GM23248 (cell line): ENCODE data around the gene ZNRF1. TPM values are rescaled to one million over a fixed set of nuclear protein-coding genes. Genes with fewer than 3 reads are reported as not detected.
"Not testable (repeated sequence)": the region's sequence is repeated elsewhere in the genome, so short reads cannot be mapped to it uniquely, and the experiment has no call there.

Experiments used
- DNase-seq: peaks from one replicate; pipeline ENCODE4 v3.0.0-alpha.2; 2015
- H2AFZ ChIP-seq: fragments of 200-600 bp; sonication (generic); 2 replicates; pipeline ENCODE4 v1.6.1; 2016; ENCODE audit warnings: antibody characterized with exemption
- H3F3A ChIP-seq: fragments of 200-600 bp; sonication (generic); 2 replicates; pipeline ENCODE4 v1.6.1; 2016; ENCODE audit warnings: mild to moderate bottlenecking, antibody characterized with exemption, mixed run types; ENCODE audit not compliant: insufficient read depth
- H3K27ac ChIP-seq: fragments of 200-600 bp; sonication (generic); 2 replicates; pipeline ENCODE4 v1.5.1; 2016; ENCODE audit warnings: mild to moderate bottlenecking
- H3K27me3 ChIP-seq: fragments of 200-600 bp; sonication (generic); replicated peaks from 2 replicates; pipeline ENCODE4 v1.6.1; 2016; ENCODE audit warnings: mild to moderate bottlenecking; ENCODE audit not compliant: insufficient read depth
- H3K36me3 ChIP-seq: fragments of 200-600 bp; sonication (generic); 2 replicates; pipeline ENCODE4 v1.6.1; 2016; ENCODE audit warnings: low read depth, mild to moderate bottlenecking
- H3K4me1 ChIP-seq: fragments of 200-600 bp; sonication (generic); 2 replicates; pipeline ENCODE4 v1.6.1; 2016; ENCODE audit warnings: mild to moderate bottlenecking; ENCODE audit not compliant: insufficient read depth
- H3K4me2 ChIP-seq: fragments of 200-600 bp; sonication (generic); one replicate; pipeline ENCODE4 v1.6.1; 2016; ENCODE audit warnings: mild to moderate bottlenecking; ENCODE audit not compliant: unreplicated experiment
- H3K4me3 ChIP-seq: fragments of 200-600 bp; sonication (generic); 2 replicates; pipeline ENCODE4 v1.5.1; 2016; ENCODE audit warnings: mild to moderate bottlenecking
- H3K79me2 ChIP-seq: fragments of 200-600 bp; sonication (generic); 2 replicates; pipeline ENCODE4 v1.6.1; 2016; ENCODE audit warnings: mild to moderate bottlenecking; ENCODE audit not compliant: insufficient read depth
- H3K9ac ChIP-seq: fragments of 200-600 bp; sonication (generic); 2 replicates; pipeline ENCODE4 v1.6.1; 2016; ENCODE audit warnings: mild to moderate bottlenecking
- H3K9me2 ChIP-seq: fragments of 200-600 bp; sonication (generic); 2 replicates; pipeline ENCODE4 v1.6.1; 2016; ENCODE audit warnings: mixed run types, mild to moderate bottlenecking, moderate library complexity; ENCODE audit not compliant: insufficient read depth
- H3K9me3 ChIP-seq: fragments of 200-600 bp; sonication (generic); one replicate; pipeline ENCODE4 v1.6.1; 2017; ENCODE audit warnings: low read depth
- H4K20me1 ChIP-seq: fragments of 200-600 bp; sonication (generic); 2 replicates; pipeline ENCODE4 v1.6.0; 2016; ENCODE audit not compliant: insufficient read depth
- EZH2 ChIP-seq: fragments of 200-600 bp; sonication (generic); IDR thresholded peaks from 2 replicates; pipeline ENCODE4 v1.6.1; 2018; ENCODE audit warnings: antibody characterized with exemption, mild to moderate bottlenecking; ENCODE audit not compliant: insufficient read depth, poor library complexity, severe bottlenecking
- EZH2phosphoT487 ChIP-seq: fragments of 200-600 bp; sonication (generic); IDR thresholded peaks from 2 replicates; pipeline ENCODE4 v1.6.1; 2018; ENCODE audit warnings: antibody characterized with exemption, moderate library complexity, mild to moderate bottlenecking, low read depth; ENCODE audit not compliant: insufficient read depth
- WGBS, 2 experiments: methylation state at CpG; one replicate each; pipeline ENCODE4 v1.1.6; 2015 to 2017; ENCODE audit warnings: low lambda C conversion rate in 2 of 2, low coverage in 1 of 2; ENCODE audit errors: missing lambda C conversion rate in 2 of 2; 5-methylcytosine and 5-hydroxymethylcytosine counted together
- in situ Hi-C: fragments of 300-500 bp; cut with MboI; formaldehyde crosslinking; loops from 2 replicates; pipeline ENCODE4 v1.15.0; 2020
- polyA plus RNA-seq: library from polyadenylated mRNA; unstranded; fragments of >200 nt; fragmentation: Nextera tagmentation; extraction: Ambion mirVana; gene quantifications from 2 replicates; pipeline ENCODE4 v1.2.1, GENCODE V29; 2016
- total RNA-seq: library from RNA; depleted of rRNA; stranded (reverse); fragments of >200 nt; shearing (Covaris generic); gene quantifications from 2 replicates; pipeline ENCODE4 v1.2.3, GENCODE V29; 2014

Gene ZNRF1
- total and polyA plus RNA-seq, 2 experiments from 2014 or later, result 7.1 to 17.2 TPM

- Histone ChIP-seq H3K9ac (no peak overlapping the region), H3K4me2 (no peak overlapping the region), H3K9me3 (no peaks in the 10 kb centered on the region), H3K4me3 (no peak overlapping the region), H3K27ac (no peak overlapping the region), H3F3A (peaks cover 21% of the 10 kb centered on the region), H3K79me2 (peaks cover 90% of the 10 kb centered on the region), H4K20me1 (no peaks in the 10 kb centered on the region), H3K4me1 (peaks cover 21% of the 10 kb centered on the region), H3K36me3 (no peaks in the 10 kb centered on the region), H3K27me3 (no peaks in the 10 kb centered on the region), H2AFZ (no peak overlapping the region), H3K9me2 (no peaks in the 10 kb centered on the region)
- no peak for DNase-seq
- WGBS, 2 experiments, result 100% methylated on average over 1 of the region's 1 CpG
- in situ Hi-C loops, result no loop called here
- TF ChIP-seq EZH2 (no peak), EZH2phosphoT487 (no peak)
Measured at GRCh38 chr16:75007443-75007842, 8.6 kb downstream of the ZNRF1 start.

- Histone ChIP-seq H3F3A (peaks cover 31% of the 10 kb centered on the region), H2AFZ (no peak overlapping the region), H3K36me3 (no peaks in the 10 kb centered on the region), H3K9ac (no peak overlapping the region), H4K20me1 (no peaks in the 10 kb centered on the region), H3K4me3 (no peak overlapping the region), H3K9me2 (no peaks in the 10 kb centered on the region), H3K4me2 (no peak overlapping the region), H3K79me2 (peaks cover 90% of the 10 kb centered on the region), H3K9me3 (no peaks in the 10 kb centered on the region), H3K27me3 (no peaks in the 10 kb centered on the region), H3K4me1 (peaks cover 28% of the 10 kb centered on the region), H3K27ac (no peak overlapping the region)
- DNase-seq, result no peak
- TF ChIP-seq EZH2phosphoT487 (no peak), EZH2 (no peak)
- in situ Hi-C loops, result no loop called here
- 7 to 8% methylated on average over 2 to 3 of the region's 3 CpGs for WGBS, 2 experiments
Measured at GRCh38 chr16:75010427-75010826, 11.6 kb downstream of the ZNRF1 start.

- Histone ChIP-seq H2AFZ (peak overlapping the region; percentile 69), H3K27me3 (no peaks in the 10 kb centered on the region), H3K9ac (peak overlapping the region; percentile 60), H3K27ac (peak overlapping the region; percentile 89), H3F3A (peaks cover 31% of the 10 kb centered on the region), H4K20me1 (no peaks in the 10 kb centered on the region), H3K4me1 (peaks cover 28% of the 10 kb centered on the region), H3K36me3 (no peaks in the 10 kb centered on the region), H3K4me2 (peak overlapping the region; percentile 83), H3K9me3 (no peaks in the 10 kb centered on the region), H3K9me2 (no peaks in the 10 kb centered on the region), H3K4me3 (peak overlapping the region; percentile 54), H3K79me2 (peaks cover 90% of the 10 kb centered on the region)
- DNase-seq, result peak; percentile 93
- no peak for TF ChIP-seq EZH2
- TF ChIP-seq EZH2phosphoT487, result no peak
- in situ Hi-C loops, result no loop called here
- 2% methylated on average over 3 of the region's 3 CpGs for WGBS, 2 experiments
Measured at GRCh38 chr16:75011634-75012307, 12.9 kb downstream of the ZNRF1 start.

- Histone ChIP-seq H2AFZ (peak overlapping the region; percentile 69), H3F3A (peaks cover 31% of the 10 kb centered on the region), H3K4me3 (peak overlapping the region; percentile 43), H3K4me1 (peaks cover 28% of the 10 kb centered on the region), H3K27me3 (no peaks in the 10 kb centered on the region), H3K9me3 (no peaks in the 10 kb centered on the region), H3K36me3 (no peaks in the 10 kb centered on the region), H3K79me2 (peaks cover 90% of the 10 kb centered on the region), H3K4me2 (peak overlapping the region; percentile 83), H3K27ac (peak overlapping the region; percentile 89), H3K9ac (peak overlapping the region; percentile 25; the same call in 1 of the 2 replicates), H3K9me2 (no peaks in the 10 kb centered on the region), H4K20me1 (no peaks in the 10 kb centered on the region)
- DNase-seq, result no peak
- in situ Hi-C loops, result no loop called here
- TF ChIP-seq EZH2phosphoT487, result no peak
- no peak for TF ChIP-seq EZH2
- WGBS, 2 experiments, result 64 to 70% methylated on average over 8 of the region's 8 CpGs
Measured at GRCh38 chr16:75012380-75013081, 13.7 kb downstream of the ZNRF1 start.

- Histone ChIP-seq H3F3A (peaks cover 31% of the 10 kb centered on the region), H2AFZ (peak overlapping the region; percentile 69), H3K27ac (peak overlapping the region; percentile 89; the same call in 1 of the 2 replicates), H3K4me1 (peaks cover 28% of the 10 kb centered on the region), H3K79me2 (peaks cover 90% of the 10 kb centered on the region)
- H3K36me3 ChIP-seq, H3K9me3 ChIP-seq, H4K20me1 ChIP-seq, H3K9ac ChIP-seq, H3K27me3 ChIP-seq, H3K4me2 ChIP-seq, in situ Hi-C loops, H3K4me3 ChIP-seq, H3K9me2 ChIP-seq, DNase-seq: not testable (repeated sequence)
- 90 to 96% methylated on average over 6 of the region's 6 CpGs for WGBS, 2 experiments
Measured at GRCh38 chr16:75013123-75013522, 14.3 kb downstream of the ZNRF1 start.
